ENCODE results near the gene DENND5A. TPM values are rescaled to one million over a fixed set of nuclear protein-coding genes. Genes with fewer than 3 reads are reported as not detected.
"Not testable (repeated sequence)": the region's sequence is repeated elsewhere in the genome, so short reads cannot be mapped to it uniquely, and the experiment has no call there.

DENND5A gene
- total RNA-seq, 2 experiments from 2014 or later: 4.0 to 10.5 TPM

- CTCF ChIA-PET (ENCODE audit: unreplicated experiment): no interaction called here
- POLR2A ChIA-PET: interaction anchor here (0.6 to 0.8 kb wide), 4 partner anchors 13 to 433 kb away, joined by 3 to 4 read pairs (median 3); no protein-coding TSS in a partner anchor
- BruUV-seq (replicated peaks): no TSS peak
Observed at GRCh38 chr11:9228091-9228490, 37.1 kb downstream of the DENND5A start.

GRCh38 chr11:9225748-9226298 is 39.3 kb downstream of the DENND5A start:
- Histone ChIP-seq H3K27ac (ENCODE audit: low read depth, low read length, poor library complexity, severe bottlenecking) (no peak overlapping the region), H3K4me1 (ENCODE audit: insufficient read depth, low read length, poor library complexity, severe bottlenecking) (no peaks in the 10 kb centered on the region), H3K9me2 (ENCODE audit: insufficient read depth, low read length) (no peaks in the 10 kb centered on the region), H2AFZ (ENCODE audit: low read length) (no peak overlapping the region), H3K9me3 (ENCODE audit: low read length) (no peaks in the 10 kb centered on the region), H3K4me3 (ENCODE audit: low read depth, low read length, poor library complexity, severe bottlenecking) (no peak overlapping the region), H3K4me2 (ENCODE audit: low read length) (no peak overlapping the region), H4K20me1 (ENCODE audit: insufficient read depth, low read length) (no peaks in the 10 kb centered on the region), H3K36me3 (ENCODE audit: insufficient read depth, low read length) (no peaks in the 10 kb centered on the region), H3K79me2 (ENCODE audit: insufficient read depth, low read depth, low read length) (no peaks in the 10 kb centered on the region)
- intact Hi-C loops (cut with micrococcal nuclease; ENCODE audit: unreplicated experiment): no loop called here
- no peak for DNase-seq (ENCODE audit: low spot score)
- ChIA-PET POLR2A (interaction anchor here (0.6 to 1.0 kb wide), 2 partner anchors 9 to 71 kb away, joined by 3 read pairs; no protein-coding TSS in a partner anchor), CTCF (ENCODE audit: unreplicated experiment) (interaction anchor here (0.9 kb wide), 1 partner anchor 10 kb away, joined by 4 read pairs; no protein-coding TSS in a partner anchor)
- no TSS peak for BruUV-seq (replicated peaks)
- TF ChIP-seq EZH2phosphoT487 (IDR thresholded peaks at IDR 0.05; ENCODE audit: borderline replicate concordance, low read depth, low read length) (no peak), CTCF (conservative IDR thresholded peaks at IDR 0.05; ENCODE audit: low read length) (no peak)

More at GRCh38 chr11:9228091-9228490, 37.1 kb downstream of the DENND5A start:
- Histone ChIP-seq H3K79me2 (ENCODE audit: insufficient read depth, low read depth, low read length) (no peaks in the 10 kb centered on the region), H3K4me2 (ENCODE audit: low read length) (no peak overlapping the region), H3K4me3 (ENCODE audit: low read depth, low read length, poor library complexity, severe bottlenecking) (no peak overlapping the region), H3K36me3 (ENCODE audit: insufficient read depth, low read length) (no peaks in the 10 kb centered on the region), H4K20me1 (ENCODE audit: insufficient read depth, low read length) (no peaks in the 10 kb centered on the region), H3K9me2 (ENCODE audit: insufficient read depth, low read length) (no peaks in the 10 kb centered on the region), H3K27ac (ENCODE audit: low read depth, low read length, poor library complexity, severe bottlenecking) (no peak overlapping the region), H3K9me3 (ENCODE audit: low read length) (no peaks in the 10 kb centered on the region), H3K4me1 (ENCODE audit: insufficient read depth, low read length, poor library complexity, severe bottlenecking) (no peaks in the 10 kb centered on the region), H2AFZ (ENCODE audit: low read length) (no peak overlapping the region)
- no peak for DNase-seq (ENCODE audit: low spot score)
- TF ChIP-seq EZH2phosphoT487 (IDR thresholded peaks at IDR 0.05; ENCODE audit: borderline replicate concordance, low read depth, low read length) (no peak), CTCF (conservative IDR thresholded peaks at IDR 0.05; ENCODE audit: low read length) (no peak)
- intact Hi-C loops (cut with micrococcal nuclease; ENCODE audit: unreplicated experiment): no loop called here

- DNase-seq (ENCODE audit: low spot score): no peak
- intact Hi-C loops (cut with micrococcal nuclease; ENCODE audit: unreplicated experiment): no loop called here
- CTCF ChIA-PET (ENCODE audit: unreplicated experiment): no interaction called here
- H3K9me3 ChIP-seq (ENCODE audit: low read length): no peaks in the 10 kb centered on the region
- POLR2A ChIA-PET: no interaction called here
- no peak overlapping the region for H3K4me3 ChIP-seq (ENCODE audit: low read depth, low read length, poor library complexity, severe bottlenecking)
- H3K9me2 ChIP-seq (ENCODE audit: insufficient read depth, low read length): no peaks in the 10 kb centered on the region
- no peaks in the 10 kb centered on the region for H4K20me1 ChIP-seq (ENCODE audit: insufficient read depth, low read length)
- no peak for TF ChIP-seq CTCF (conservative IDR thresholded peaks at IDR 0.05; ENCODE audit: low read length)
- TF ChIP-seq EZH2phosphoT487 (IDR thresholded peaks at IDR 0.05; ENCODE audit: borderline replicate concordance, low read depth, low read length): no peak
- no TSS peak for BruUV-seq (replicated peaks)
- H2AFZ ChIP-seq (ENCODE audit: low read length): no peak overlapping the region
- no peaks in the 10 kb centered on the region for H3K79me2 ChIP-seq (ENCODE audit: insufficient read depth, low read depth, low read length)
- H3K4me2 ChIP-seq (ENCODE audit: low read length): no peak overlapping the region
- no peak overlapping the region for H3K27ac ChIP-seq (ENCODE audit: low read depth, low read length, poor library complexity, severe bottlenecking)
- no peaks in the 10 kb centered on the region for H3K36me3 ChIP-seq (ENCODE audit: insufficient read depth, low read length)
- H3K4me1 ChIP-seq (ENCODE audit: insufficient read depth, low read length, poor library complexity, severe bottlenecking): no peaks in the 10 kb centered on the region
Observed at GRCh38 chr11:9222654-9223053, 42.5 kb downstream of the DENND5A start.

- H3K36me3 ChIP-seq (ENCODE audit: insufficient read depth, low read length); BruUV-seq (replicated peaks); H2AFZ ChIP-seq (ENCODE audit: low read length); H3K79me2 ChIP-seq (ENCODE audit: insufficient read depth, low read depth, low read length); CTCF ChIA-PET (ENCODE audit: unreplicated experiment); H3K4me1 ChIP-seq (ENCODE audit: insufficient read depth, low read length, poor library complexity, severe bottlenecking); H3K4me2 ChIP-seq (ENCODE audit: low read length); H3K4me3 ChIP-seq (ENCODE audit: low read depth, low read length, poor library complexity, severe bottlenecking); POLR2A ChIA-PET; H3K9me2 ChIP-seq (ENCODE audit: insufficient read depth, low read length); H3K9me3 ChIP-seq (ENCODE audit: low read length); H4K20me1 ChIP-seq (ENCODE audit: insufficient read depth, low read length); intact Hi-C loops (cut with micrococcal nuclease; ENCODE audit: unreplicated experiment); H3K27ac ChIP-seq (ENCODE audit: low read depth, low read length, poor library complexity, severe bottlenecking); DNase-seq (ENCODE audit: low spot score): not testable (repeated sequence)
Observed at GRCh38 chr11:9220853-9221252, 44.3 kb downstream of the DENND5A start.
